Measurements from ENCODE around the gene RXRB. TPM values are rescaled to one million over a fixed set of nuclear protein-coding genes. Genes with fewer than 3 reads are reported as not detected.
A peak's percentile ranks its signal among the peaks of the same experiment; 100 is the strongest.

Gene RXRB
- total and polyA plus RNA-seq, 3 donors from 2014 or later, result 42.9 to 47.3 (median 45.2) TPM

DNA sequence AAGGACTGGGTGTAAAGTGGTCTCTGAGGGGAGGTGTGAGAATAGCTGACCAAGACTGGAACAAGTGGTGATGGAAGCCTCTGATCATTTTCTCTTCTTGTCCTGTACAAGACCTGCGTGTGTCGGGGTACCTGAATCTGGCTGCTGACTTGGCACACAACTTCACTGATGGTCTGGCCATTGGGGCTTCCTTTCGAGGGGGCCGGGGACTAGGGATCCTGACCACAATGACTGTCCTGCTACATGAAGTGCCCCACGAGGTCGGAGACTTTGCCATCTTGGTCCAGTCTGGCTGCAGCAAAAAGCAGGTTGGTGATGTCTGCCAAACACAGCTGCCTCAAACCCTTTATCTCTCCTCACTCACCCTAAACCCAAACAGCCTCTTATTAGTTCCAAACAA, 2.3 kb upstream of the RXRB start:
- no peaks in the 10 kb centered on the region for H3K27me3 ChIP-seq
- H3K27ac ChIP-seq, result no peak overlapping the region
- peaks cover 50% of the 10 kb centered on the region for H3K4me1 ChIP-seq
- DNase-seq, result no peak
- H3K4me3 ChIP-seq, result no peak overlapping the region
- no peaks in the 10 kb centered on the region for H3K9me3 ChIP-seq
- TF ChIP-seq, protein P1, sequence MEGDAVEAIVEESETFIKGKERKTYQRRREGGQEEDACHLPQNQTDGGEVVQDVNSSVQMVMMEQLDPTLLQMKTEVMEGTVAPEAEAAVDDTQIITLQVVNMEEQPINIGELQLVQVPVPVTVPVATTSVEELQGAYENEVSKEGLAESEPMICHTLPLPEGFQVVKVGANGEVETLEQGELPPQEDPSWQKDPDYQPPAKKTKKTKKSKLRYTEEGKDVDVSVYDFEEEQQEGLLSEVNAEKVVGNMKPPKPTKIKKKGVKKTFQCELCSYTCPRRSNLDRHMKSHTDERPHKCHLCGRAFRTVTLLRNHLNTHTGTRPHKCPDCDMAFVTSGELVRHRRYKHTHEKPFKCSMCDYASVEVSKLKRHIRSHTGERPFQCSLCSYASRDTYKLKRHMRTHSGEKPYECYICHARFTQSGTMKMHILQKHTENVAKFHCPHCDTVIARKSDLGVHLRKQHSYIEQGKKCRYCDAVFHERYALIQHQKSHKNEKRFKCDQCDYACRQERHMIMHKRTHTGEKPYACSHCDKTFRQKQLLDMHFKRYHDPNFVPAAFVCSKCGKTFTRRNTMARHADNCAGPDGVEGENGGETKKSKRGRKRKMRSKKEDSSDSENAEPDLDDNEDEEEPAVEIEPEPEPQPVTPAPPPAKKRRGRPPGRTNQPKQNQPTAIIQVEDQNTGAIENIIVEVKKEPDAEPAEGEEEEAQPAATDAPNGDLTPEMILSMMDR (IDR thresholded peaks at IDR 0.05), result no peak
- TF ChIP-seq POLR2A (IDR thresholded peaks at IDR 0.05), result no peak
- no peaks in the 10 kb centered on the region for H3K36me3 ChIP-seq (ENCODE audit: low read depth, missing control alignments)
- 89 to 92% methylated on average over 6 of the region's 6 CpGs for WGBS, 2 donors
- intact Hi-C loops (cut with DNase I; ENCODE audit: low total_unique reads), result loop anchor here (10.0 kb wide), 1 partner anchor 112 kb away; the partner anchor contains the start of genes TAPBP and ZBTB22

DNA sequence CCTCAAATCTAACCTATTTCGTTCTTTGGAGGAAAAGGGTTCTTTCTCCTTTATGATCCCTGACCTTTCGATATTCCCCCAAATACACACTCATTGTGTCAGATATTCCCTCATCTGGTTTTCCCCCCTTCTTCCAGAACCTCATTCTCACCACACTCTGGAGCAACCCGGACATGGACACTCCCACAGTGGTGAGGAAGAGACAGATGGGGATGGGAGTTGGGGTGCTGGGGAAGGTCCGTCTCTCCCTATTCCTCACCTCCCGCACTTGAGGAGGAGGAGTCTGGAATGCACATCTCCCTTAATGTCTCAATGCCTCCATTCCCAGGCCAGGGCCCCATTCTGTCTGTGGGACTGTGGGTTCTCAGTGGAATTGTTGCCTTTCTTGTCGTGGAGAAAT, 1.5 kb upstream of the RXRB start:
- no peaks in the 10 kb centered on the region for H3K36me3 ChIP-seq (ENCODE audit: low read depth, missing control alignments)
- peak overlapping the region in 1 of 2 donors; percentile 94 for H3K27ac ChIP-seq
- H3K4me1 ChIP-seq, result peaks cover 49% of the 10 kb centered on the region
- no peaks in the 10 kb centered on the region for H3K9me3 ChIP-seq
- DNase-seq, result no peak
- TF ChIP-seq, protein P1 (IDR thresholded peaks at IDR 0.05), result no peak
- no peak for TF ChIP-seq POLR2A (IDR thresholded peaks at IDR 0.05)
- WGBS, 2 donors, result 68 to 77% methylated on average over 6 of the region's 6 CpGs
- no peaks in the 10 kb centered on the region for H3K27me3 ChIP-seq
- intact Hi-C loops (cut with DNase I; ENCODE audit: low total_unique reads), result loop anchor here (10.0 kb wide), 1 partner anchor 113 kb away; the partner anchor contains the start of genes TAPBP and ZBTB22
- peak overlapping the region; percentile 82 for H3K4me3 ChIP-seq

DNA sequence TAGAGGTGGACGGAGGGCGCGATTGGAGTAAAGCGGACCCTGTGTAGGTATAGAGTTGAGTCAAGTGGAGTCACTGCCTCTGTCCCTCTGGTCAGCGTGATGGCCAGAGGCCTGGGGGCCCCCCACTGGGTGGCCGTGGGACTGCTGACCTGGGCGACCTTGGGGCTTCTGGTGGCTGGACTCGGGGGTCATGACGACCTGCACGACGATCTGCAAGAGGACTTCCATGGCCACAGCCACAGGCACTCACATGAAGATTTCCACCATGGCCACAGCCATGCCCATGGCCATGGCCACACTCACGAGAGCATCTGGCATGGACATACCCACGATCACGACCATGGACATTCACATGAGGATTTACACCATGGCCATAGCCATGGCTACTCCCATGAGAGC, 681 bp upstream of the RXRB start:
- TF ChIP-seq POLR2A (IDR thresholded peaks at IDR 0.05), result no peak
- TF ChIP-seq, protein P1 (IDR thresholded peaks at IDR 0.05), result no peak
- Histone ChIP-seq H3K27me3 (no peaks in the 10 kb centered on the region), H3K9me3 (no peaks in the 10 kb centered on the region), H3K27ac (peak overlapping the region; percentile 91 to 94), H3K4me1 (peaks cover 44% of the 10 kb centered on the region), H3K36me3 (ENCODE audit: low read depth, missing control alignments) (no peaks in the 10 kb centered on the region), H3K4me3 (peak overlapping the region; percentile 82)
- DNase-seq, result no peak
- 0 to 2% methylated on average over 11 to 14 of the region's 14 CpGs for WGBS, 2 donors
- intact Hi-C loops (cut with DNase I; ENCODE audit: low total_unique reads), result loop anchor here (10.0 kb wide), 1 partner anchor 114 kb away; the partner anchor contains the start of genes TAPBP and ZBTB22

DNA sequence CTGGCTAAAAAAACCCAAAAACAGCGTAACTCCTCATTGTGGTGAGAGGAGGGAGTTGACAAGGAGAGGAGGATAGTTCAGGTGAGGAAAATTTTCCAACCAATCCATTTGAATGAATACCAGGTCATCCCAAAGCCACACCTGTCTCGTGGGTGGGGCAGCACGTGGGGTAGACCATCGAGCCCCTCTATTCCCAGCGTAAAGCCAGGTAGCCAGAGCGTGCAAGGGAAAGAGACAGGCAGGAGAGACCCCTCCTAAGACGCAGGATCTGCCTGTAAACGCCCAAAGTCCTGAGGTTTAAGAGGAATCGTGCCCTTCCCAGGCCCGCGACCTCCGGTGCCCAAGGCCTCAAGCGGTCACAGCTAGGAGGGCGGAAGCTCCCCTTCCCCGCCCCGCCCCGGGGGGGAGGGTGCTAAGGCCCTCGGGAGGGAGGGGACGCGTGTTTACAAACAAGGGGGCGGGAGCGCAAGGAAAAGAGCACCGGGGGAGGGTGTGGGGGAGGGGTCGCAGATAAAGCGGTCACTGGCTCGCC, 712 bp downstream of the RXRB start:
- TF ChIP-seq, protein P1 (IDR thresholded peaks at IDR 0.05), result no peak
- no peak for TF ChIP-seq POLR2A (IDR thresholded peaks at IDR 0.05)
- Histone ChIP-seq H3K4me3 (peak overlapping the region; percentile 82), H3K4me1 (peaks cover 38% of the 10 kb centered on the region), H3K36me3 (ENCODE audit: low read depth, missing control alignments) (no peaks in the 10 kb centered on the region), H3K27me3 (no peaks in the 10 kb centered on the region), H3K27ac (peak overlapping the region; percentile 91 to 94), H3K9me3 (no peaks in the 10 kb centered on the region)
- DNase-seq, result peak; percentile 83
- intact Hi-C loops (cut with DNase I; ENCODE audit: low total_unique reads), result loop anchor here (10.0 kb wide), 1 partner anchor 115 kb away; the partner anchor contains the start of genes TAPBP and ZBTB22
- 1% methylated on average over 20 to 26 of the region's 26 CpGs for WGBS, 2 donors
